Spleen (tissue), 7 donors: ENCODE data around the gene PLCG2.

Source experiments
- CTCF ChIP-seq, 11 experiments: fragments of 200-600 bp in 7 of 11; fragments of 450-650 bp in 4 of 11; sonication (generic) in 4 of 11; IDR thresholded peaks in 8 of 11; conservative IDR thresholded peaks in 3 of 11; 1 replicate in 7 of 11; 2 replicates in 4 of 11; pipeline versions ENCODE4 v1.4.0 to v1.8.0; 2016 to 2021; ENCODE audit warnings: antibody characterized with exemption in 11 of 11, inconsistent platforms in 4 of 11, mild to moderate bottlenecking in 1 of 11
- POLR2A ChIP-seq, 3 donors: fragments of 450-650 bp; IDR thresholded peaks; one replicate each; pipeline ENCODE4 v1.5.1; 2017; ENCODE audit warnings: antibody characterized with exemption in 3 of 3, mild to moderate bottlenecking in 1 of 3
- POLR2AphosphoS5 ChIP-seq, 3 donors: sonication (generic); formaldehyde crosslinking; IDR thresholded peaks; one replicate each; pipeline ENCODE4 v1.5.1; 2017; ENCODE audit warnings: antibody characterized with exemption in 3 of 3
- donor health status: DM: no; HTN: no; CAD: no; lungs with moderate emphysema.
- donor health status: DM: no; HTN: no; CAD: no.
- donor health status: DM: no; HTN: no; CAD: no.

- TF ChIP-seq CTCF (IDR thresholded peaks at IDR 0.05 in 8 of 11, conservative IDR thresholded peaks at IDR 0.05 in 3 of 11), result no peak
- no peak for TF ChIP-seq POLR2AphosphoS5 (IDR thresholded peaks at IDR 0.05)
- TF ChIP-seq POLR2A (IDR thresholded peaks at IDR 0.05), result no peak
These were observed 36.3 kb downstream of the PLCG2 start for GRCh38 chr16:81815429-81815766.
